Body of pancreas (tissue), 4 donors: ENCODE results near the gene CPLX1. TPM values are rescaled to one million over a fixed set of nuclear protein-coding genes. Genes with fewer than 3 reads are reported as not detected.
A peak's percentile ranks its signal among the peaks of the same experiment; 100 is the strongest.

Source experiments
- ATAC-seq: fragments of 150-250 bp; one replicate; pipeline ENCODE4 v1.9.1; 2016
- DNase-seq, 4 donors: peaks; one replicate each; pipeline ENCODE4 v3.0.0-alpha.2; 2019
- H3K27ac ChIP-seq, 4 donors: fragments of 200-600 bp; sonication (generic); 1 replicate in 3 of 4; 2 replicates in 1 of 4; pipeline versions ENCODE4 v1.5.1 to v1.6.1; 2016 to 2019; ENCODE audit warnings: mild to moderate bottlenecking in 1 of 4, mixed read lengths in 1 of 4, moderate library complexity in 1 of 4
- H3K27me3 ChIP-seq, 2 donors: fragments of 200-600 bp; sonication (generic); one replicate each; pipeline ENCODE4 v1.6.0; 2016; ENCODE audit warnings: mild to moderate bottlenecking in 1 of 2
- H3K36me3 ChIP-seq, 2 donors: fragments of 200-600 bp; sonication (generic); replicated peaks in 1 of 2; 2 replicates each; pipeline ENCODE4 v1.5.1; 2016; ENCODE audit warnings: low read depth in 2 of 2; ENCODE audit not compliant: insufficient read depth in 1 of 2
- H3K4me1 ChIP-seq: fragments of 200-600 bp; sonication (generic); one replicate; pipeline ENCODE4 v1.6.0; 2016
- H3K4me3 ChIP-seq, 2 donors: fragments of 200-600 bp; sonication (generic); 1 replicate in 1 of 2; 2 replicates in 1 of 2; pipeline ENCODE4 v1.5.1; 2016 to 2019
- H3K9me3 ChIP-seq, 3 donors: fragments of 200-600 bp; sonication (generic); 1 replicate in 2 of 3; 2 replicates in 1 of 3; pipeline ENCODE4 v1.5.1; 2016
- POLR2A ChIP-seq, 3 donors: fragments of 450-650 bp; IDR thresholded peaks; one replicate each; pipeline ENCODE4 v1.6.1; 2016; ENCODE audit warnings: antibody characterized with exemption in 3 of 3, mild to moderate bottlenecking in 2 of 3
- WGBS, 2 donors: methylation state at CpG; one replicate each; pipeline ENCODE4 v1.1.5; 2017; 5-methylcytosine and 5-hydroxymethylcytosine counted together
- intact Hi-C: fragments of 100-400 bp; cut with DNase I; formaldehyde crosslinking; loops from one replicate; pipeline ENCODE4 v1.15.1; 2023
- total RNA-seq, 2 donors: library from RNA; depleted of rRNA; stranded (reverse); fragments of >200 nt; gene quantifications; one replicate each; pipeline ENCODE4 v1.1.0, GENCODE V29; 2016
- TF ChIP-seq, protein P1 (sequence below), 7 experiments: fragments of 450-650 bp in 4 of 7; fragments of 200-600 bp in 3 of 7; sonication (generic) in 3 of 7; IDR thresholded peaks; one replicate each; pipeline ENCODE4 v1.5.1; 2016 to 2019; ENCODE audit warnings: antibody characterized with exemption in 7 of 7

Gene CPLX1
- total RNA-seq, 2 donors from 2014 or later = 0.52 to 2.0 TPM

DNA sequence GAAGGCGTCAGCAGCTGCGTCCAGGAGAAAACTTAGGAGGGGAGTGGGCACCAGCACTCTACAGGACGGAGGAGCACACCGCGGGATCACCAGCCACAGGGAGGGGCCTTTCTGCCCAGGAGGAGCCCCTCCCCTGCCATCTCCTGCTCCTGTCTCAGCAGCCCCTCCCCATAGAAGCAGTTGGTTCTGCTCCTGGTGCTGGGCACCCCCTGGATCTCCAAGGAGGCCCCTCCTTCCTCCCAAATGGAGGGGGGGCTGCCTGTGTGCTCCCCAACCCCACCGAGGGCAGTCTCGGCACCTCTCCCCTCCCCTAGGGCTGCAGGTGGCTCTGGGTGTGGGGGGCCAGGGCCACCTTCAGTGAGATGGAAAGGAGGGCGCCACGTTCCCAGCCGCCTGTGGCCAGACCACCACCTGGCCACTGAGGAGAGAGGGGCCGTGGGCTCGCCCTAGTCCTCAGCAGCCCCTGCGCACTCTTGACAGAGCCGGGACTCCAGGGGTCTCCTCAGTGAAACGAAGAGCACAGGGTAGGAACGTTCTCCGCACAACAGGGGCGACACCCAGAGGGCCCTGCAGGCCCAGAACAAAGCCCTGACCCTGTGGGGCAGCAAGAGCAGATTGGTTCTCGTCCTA is 37.8 kb downstream of the CPLX1 start:
- Histone ChIP-seq H3K27me3 (peaks cover 0 to 36% of the 10 kb centered on the region in 2 donors), H3K4me3 (no peak overlapping the region), H3K4me1 (peaks cover 23% of the 10 kb centered on the region), H3K27ac (no peak overlapping the region), H3K9me3 (no peaks in the 10 kb centered on the region), H3K36me3 (no peaks in the 10 kb centered on the region)
- ATAC-seq (no peak), DNase-seq (no peak)
- no peak for TF ChIP-seq POLR2A (IDR thresholded peaks at IDR 0.05)
- TF ChIP-seq, protein P1, sequence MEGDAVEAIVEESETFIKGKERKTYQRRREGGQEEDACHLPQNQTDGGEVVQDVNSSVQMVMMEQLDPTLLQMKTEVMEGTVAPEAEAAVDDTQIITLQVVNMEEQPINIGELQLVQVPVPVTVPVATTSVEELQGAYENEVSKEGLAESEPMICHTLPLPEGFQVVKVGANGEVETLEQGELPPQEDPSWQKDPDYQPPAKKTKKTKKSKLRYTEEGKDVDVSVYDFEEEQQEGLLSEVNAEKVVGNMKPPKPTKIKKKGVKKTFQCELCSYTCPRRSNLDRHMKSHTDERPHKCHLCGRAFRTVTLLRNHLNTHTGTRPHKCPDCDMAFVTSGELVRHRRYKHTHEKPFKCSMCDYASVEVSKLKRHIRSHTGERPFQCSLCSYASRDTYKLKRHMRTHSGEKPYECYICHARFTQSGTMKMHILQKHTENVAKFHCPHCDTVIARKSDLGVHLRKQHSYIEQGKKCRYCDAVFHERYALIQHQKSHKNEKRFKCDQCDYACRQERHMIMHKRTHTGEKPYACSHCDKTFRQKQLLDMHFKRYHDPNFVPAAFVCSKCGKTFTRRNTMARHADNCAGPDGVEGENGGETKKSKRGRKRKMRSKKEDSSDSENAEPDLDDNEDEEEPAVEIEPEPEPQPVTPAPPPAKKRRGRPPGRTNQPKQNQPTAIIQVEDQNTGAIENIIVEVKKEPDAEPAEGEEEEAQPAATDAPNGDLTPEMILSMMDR (IDR thresholded peaks at IDR 0.05) = no peak
- 87 to 91% methylated on average over 10 to 19 of the region's 19 CpGs for WGBS, 2 donors
- intact Hi-C loops = no loop called here

DNA sequence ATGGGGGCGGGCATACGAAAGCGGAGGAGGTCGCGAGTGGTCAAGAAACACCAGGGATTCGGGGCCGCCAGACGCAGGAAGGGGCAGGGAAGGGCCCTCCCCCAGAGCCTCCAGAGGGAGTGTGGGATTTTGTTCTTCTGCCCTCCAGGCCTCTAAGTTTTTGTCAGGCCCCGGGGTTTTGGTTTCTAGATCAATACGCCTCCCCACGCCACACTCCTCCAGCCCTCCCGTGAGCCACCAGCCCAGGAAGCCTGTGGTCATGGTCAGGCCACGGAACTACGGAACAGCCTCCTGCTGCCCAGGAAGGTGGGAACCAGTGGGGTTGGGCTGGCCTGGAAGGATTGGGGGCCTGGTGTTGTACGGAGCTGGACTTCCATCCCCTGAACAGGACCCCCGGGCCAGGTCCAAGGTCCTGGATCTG is 38.4 kb downstream of the CPLX1 start:
- H3K36me3 ChIP-seq = no peaks in the 10 kb centered on the region

DNA sequence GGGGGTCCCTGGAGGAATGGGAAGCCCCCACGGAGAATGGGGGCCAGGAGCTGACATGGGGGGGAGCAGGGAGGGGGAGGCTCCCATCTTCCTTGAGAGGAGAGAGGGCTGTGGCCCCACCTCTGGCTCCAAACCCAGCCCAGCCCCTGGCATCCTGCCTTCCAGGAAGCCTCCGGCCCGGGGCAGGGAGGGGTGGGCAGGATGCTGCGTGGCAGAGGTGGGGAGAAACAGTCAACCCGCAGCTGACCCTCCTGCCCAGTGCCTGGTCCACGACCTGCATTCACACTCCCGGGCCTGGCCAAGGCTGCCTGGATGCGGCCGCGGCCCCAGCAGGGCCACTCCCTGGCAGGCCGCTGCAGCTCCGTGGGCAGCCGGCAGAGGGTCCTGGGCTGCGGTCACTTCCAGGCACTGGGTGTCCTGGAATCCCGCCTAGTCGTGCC is 39.0 kb downstream of the CPLX1 start:
- no peak for ATAC-seq

More for the DNA sequence above, 38.4 kb downstream of the CPLX1 start:
- DNase-seq (no peak), ATAC-seq (no peak)
- Histone ChIP-seq H3K4me3 (no peak overlapping the region), H3K9me3 (no peaks in the 10 kb centered on the region), H3K27me3 (peaks cover 0 to 36% of the 10 kb centered on the region in 2 donors), H3K4me1 (peaks cover 24% of the 10 kb centered on the region), H3K27ac (no peak overlapping the region)
- 77 to 85% methylated on average over 15 to 16 of the region's 16 CpGs for WGBS, 2 donors
- intact Hi-C loops = no loop called here
- TF ChIP-seq, protein P1 (IDR thresholded peaks at IDR 0.05) = no peak
- TF ChIP-seq POLR2A (IDR thresholded peaks at IDR 0.05) = no peak

DNA sequence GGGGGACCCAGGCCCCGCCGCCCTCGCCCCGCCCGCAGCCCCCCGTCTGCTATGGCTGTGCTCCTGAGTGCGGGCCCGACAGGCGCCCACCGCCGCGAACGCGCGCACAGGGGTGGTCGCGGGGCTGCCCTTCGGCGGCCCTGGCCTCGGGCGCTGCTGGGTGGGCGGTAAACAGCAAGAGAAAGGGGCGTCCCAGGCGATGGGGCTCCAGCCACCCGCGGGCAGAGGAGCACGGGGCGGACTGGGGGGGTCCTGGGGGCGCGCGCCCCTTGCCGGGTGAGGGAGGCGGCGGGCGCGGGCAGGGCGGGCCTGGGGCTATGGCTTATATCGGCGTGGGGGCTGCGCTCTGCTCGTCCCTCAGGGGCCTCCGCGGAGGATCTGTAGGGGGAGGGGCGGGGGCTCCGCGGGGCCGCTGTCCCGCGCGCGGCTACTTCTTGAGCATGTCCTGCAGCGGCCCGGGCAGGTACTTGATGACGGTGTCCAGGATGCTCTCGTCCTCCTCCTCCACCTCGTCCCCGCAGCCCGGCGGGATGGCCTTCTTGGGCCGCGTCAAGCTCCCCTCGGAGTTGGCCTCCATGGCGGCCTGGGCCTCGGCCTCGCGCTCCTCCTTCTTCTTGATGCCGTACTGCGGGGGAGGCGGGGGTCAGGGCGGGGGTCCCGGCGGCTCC is 39.7 kb downstream of the CPLX1 start:
- 6 to 15% methylated on average over 4 to 50 of the region's 72 CpGs for WGBS, 2 donors
- H3K27me3 ChIP-seq = peaks cover 0 to 24% of the 10 kb centered on the region in 2 donors
- H3K27ac ChIP-seq = peak overlapping the region in 2 of 4 donors; percentile 36 to 43
- no peaks in the 10 kb centered on the region for H3K9me3 ChIP-seq
- ATAC-seq = no peak
- TF ChIP-seq, protein P1 (IDR thresholded peaks at IDR 0.05) = no peak
- no peak for TF ChIP-seq POLR2A (IDR thresholded peaks at IDR 0.05)
- intact Hi-C loops = no loop called here
- H3K4me1 ChIP-seq = peaks cover 22% of the 10 kb centered on the region
- H3K4me3 ChIP-seq = no peak overlapping the region
- DNase-seq = no peak
- H3K36me3 ChIP-seq = no peaks in the 10 kb centered on the region

More for the DNA sequence above, 39.0 kb downstream of the CPLX1 start:
- Histone ChIP-seq H3K4me3 (no peak overlapping the region), H3K9me3 (no peaks in the 10 kb centered on the region), H3K27me3 (peaks cover 0 to 30% of the 10 kb centered on the region in 2 donors), H3K4me1 (peaks cover 24% of the 10 kb centered on the region), H3K36me3 (no peaks in the 10 kb centered on the region), H3K27ac (peak overlapping the region in 2 of 4 donors; percentile 36 to 43)
- 54 to 72% methylated on average over 10 to 16 of the region's 16 CpGs for WGBS, 2 donors
- DNase-seq = peak in 1 of 4 donors; percentile 24
- intact Hi-C loops = no loop called here
- TF ChIP-seq, protein P1 (IDR thresholded peaks at IDR 0.05) = peak in 1 of 7 experiments; percentile 5
- TF ChIP-seq POLR2A (IDR thresholded peaks at IDR 0.05) = no peak
